Measurements from ENCODE around the gene PRPF6. TPM values are rescaled to one million over a fixed set of nuclear protein-coding genes. Genes with fewer than 3 reads are reported as not detected.
A peak's percentile ranks its signal among the peaks of the same experiment; 100 is the strongest.

The PRPF6 gene
- total and polyA plus RNA-seq, 2 of the 13 experiments (the other 11 are each of a cell fraction or from before 2014, with no cell fraction given), result 63.7 to 101 TPM

DNA sequence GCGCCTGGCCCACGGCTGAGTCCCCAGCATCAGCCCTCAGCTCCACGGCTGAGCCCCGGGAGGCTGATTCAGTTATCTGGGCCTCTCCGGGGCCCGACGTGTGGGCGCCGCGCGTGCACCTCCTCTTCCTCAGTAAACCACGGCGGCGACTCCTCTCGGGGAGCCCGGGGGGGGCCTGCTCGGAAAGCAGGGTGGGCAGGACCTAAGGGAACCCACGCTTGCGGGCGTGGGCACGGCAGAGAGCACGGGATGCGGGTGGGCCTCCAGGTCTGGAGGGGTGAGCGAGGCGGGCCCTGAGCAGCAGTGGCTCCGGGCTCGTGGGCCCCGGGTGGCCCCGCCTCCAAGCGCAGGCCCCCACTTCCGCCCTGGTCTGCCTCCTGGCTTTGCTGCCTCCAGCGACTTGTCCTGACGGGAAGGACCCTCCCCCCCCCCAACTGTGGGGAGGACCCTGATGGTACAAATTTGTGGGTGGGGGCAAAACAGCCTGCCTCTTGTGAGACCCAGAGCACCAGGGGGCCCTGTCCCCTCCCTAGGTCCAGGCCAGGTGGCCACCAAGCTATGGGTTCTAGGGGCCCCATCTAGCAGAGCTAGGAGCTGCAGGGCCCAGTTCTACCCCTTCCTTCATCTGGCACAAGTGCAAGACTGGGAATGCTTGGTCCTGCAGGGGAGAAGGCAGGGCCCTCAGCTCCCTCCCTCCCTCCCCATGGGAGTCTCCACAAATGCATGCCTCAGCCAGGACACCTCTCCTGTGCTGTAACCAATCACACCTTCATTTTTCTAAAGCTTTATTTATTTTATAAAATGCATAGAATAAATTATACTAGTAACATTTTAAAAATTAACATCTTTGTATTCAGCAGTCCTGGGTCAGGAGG lies 41.6 kb upstream of the PRPF6 start (continued):
- TF ChIP-seq SP5 (CRISPR knock-in tag; IDR thresholded peaks at IDR 0.05; ENCODE audit: borderline replicate concordance, low read depth) (no peak), SP140L (CRISPR knock-in tag; IDR thresholded peaks at IDR 0.05; ENCODE audit: borderline replicate concordance) (no peak), ZNF572 (CRISPR knock-in tag; IDR thresholded peaks at IDR 0.05) (no peak), RXRB (CRISPR knock-in tag; IDR thresholded peaks at IDR 0.05; ENCODE audit: borderline replicate concordance) (no peak), ELF1 (CRISPR knock-in tag; IDR thresholded peaks at IDR 0.05) (no peak), PLRG1 (conservative IDR thresholded peaks at IDR 0.05) (no peak), HIVEP1 (CRISPR knock-in tag; IDR thresholded peaks at IDR 0.05) (no peak), PAF1 (CRISPR knock-in tag; IDR thresholded peaks at IDR 0.05) (peak; percentile 88), HOXA3 (CRISPR knock-in tag; IDR thresholded peaks at IDR 0.05) (peak; percentile 9; the same call in 1 of the 2 replicates), FOXO1 (CRISPR knock-in tag; IDR thresholded peaks at IDR 0.05) (no peak), ZNF773 (CRISPR knock-in tag; IDR thresholded peaks at IDR 0.05; ENCODE audit: borderline replicate concordance) (no peak), ZNF207 (IDR thresholded peaks at IDR 0.05; ENCODE audit: borderline replicate concordance) (no peak), EZH2 (conservative IDR thresholded peaks at IDR 0.05; ENCODE audit: low read depth, low read length) (no peak), ONECUT2 (CRISPR knock-in tag; IDR thresholded peaks at IDR 0.05) (no peak), MZF1 (CRISPR knock-in tag; IDR thresholded peaks at IDR 0.05; ENCODE audit: borderline replicate concordance) (no peak), FOXA3 (CRISPR knock-in tag; IDR thresholded peaks at IDR 0.05) (no peak), ZNF720 (CRISPR knock-in tag; IDR thresholded peaks at IDR 0.05) (no peak), SMC3 (IDR thresholded peaks at IDR 0.05; ENCODE audit: low read length) (no peak)
- TF ChIP-seq, protein P1, sequence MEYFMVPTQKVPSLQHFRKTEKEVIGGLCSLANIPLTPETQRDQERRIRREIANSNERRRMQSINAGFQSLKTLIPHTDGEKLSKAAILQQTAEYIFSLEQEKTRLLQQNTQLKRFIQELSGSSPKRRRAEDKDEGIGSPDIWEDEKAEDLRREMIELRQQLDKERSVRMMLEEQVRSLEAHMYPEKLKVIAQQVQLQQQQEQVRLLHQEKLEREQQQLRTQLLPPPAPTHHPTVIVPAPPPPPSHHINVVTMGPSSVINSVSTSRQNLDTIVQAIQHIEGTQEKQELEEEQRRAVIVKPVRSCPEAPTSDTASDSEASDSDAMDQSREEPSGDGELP (IDR thresholded peaks at IDR 0.05; ENCODE audit: borderline replicate concordance, low read depth), result no peak
- TF ChIP-seq, protein P2, sequence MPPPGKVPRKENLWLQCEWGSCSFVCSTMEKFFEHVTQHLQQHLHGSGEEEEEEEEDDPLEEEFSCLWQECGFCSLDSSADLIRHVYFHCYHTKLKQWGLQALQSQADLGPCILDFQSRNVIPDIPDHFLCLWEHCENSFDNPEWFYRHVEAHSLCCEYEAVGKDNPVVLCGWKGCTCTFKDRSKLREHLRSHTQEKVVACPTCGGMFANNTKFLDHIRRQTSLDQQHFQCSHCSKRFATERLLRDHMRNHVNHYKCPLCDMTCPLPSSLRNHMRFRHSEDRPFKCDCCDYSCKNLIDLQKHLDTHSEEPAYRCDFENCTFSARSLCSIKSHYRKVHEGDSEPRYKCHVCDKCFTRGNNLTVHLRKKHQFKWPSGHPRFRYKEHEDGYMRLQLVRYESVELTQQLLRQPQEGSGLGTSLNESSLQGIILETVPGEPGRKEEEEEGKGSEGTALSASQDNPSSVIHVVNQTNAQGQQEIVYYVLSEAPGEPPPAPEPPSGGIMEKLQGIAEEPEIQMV (CRISPR knock-in tag; IDR thresholded peaks at IDR 0.05; ENCODE audit: low read depth), result no peak
- TF ChIP-seq, protein P3, sequence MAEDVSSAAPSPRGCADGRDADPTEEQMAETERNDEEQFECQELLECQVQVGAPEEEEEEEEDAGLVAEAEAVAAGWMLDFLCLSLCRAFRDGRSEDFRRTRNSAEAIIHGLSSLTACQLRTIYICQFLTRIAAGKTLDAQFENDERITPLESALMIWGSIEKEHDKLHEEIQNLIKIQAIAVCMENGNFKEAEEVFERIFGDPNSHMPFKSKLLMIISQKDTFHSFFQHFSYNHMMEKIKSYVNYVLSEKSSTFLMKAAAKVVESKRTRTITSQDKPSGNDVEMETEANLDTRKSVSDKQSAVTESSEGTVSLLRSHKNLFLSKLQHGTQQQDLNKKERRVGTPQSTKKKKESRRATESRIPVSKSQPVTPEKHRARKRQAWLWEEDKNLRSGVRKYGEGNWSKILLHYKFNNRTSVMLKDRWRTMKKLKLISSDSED (CRISPR knock-in tag; IDR thresholded peaks at IDR 0.05), result no peak
- TF ChIP-seq, protein P4, sequence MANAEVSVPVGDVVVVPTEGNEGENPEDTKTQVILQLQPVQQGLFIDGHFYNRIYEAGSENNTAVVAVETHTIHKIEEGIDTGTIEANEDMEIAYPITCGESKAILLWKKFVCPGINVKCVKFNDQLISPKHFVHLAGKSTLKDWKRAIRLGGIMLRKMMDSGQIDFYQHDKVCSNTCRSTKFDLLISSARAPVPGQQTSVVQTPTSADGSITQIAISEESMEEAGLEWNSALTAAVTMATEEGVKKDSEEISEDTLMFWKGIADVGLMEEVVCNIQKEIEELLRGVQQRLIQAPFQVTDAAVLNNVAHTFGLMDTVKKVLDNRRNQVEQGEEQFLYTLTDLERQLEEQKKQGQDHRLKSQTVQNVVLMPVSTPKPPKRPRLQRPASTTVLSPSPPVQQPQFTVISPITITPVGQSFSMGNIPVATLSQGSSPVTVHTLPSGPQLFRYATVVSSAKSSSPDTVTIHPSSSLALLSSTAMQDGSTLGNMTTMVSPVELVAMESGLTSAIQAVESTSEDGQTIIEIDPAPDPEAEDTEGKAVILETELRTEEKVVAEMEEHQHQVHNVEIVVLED (CRISPR knock-in tag; IDR thresholded peaks at IDR 0.05; ENCODE audit: borderline replicate concordance), result no peak
- TF ChIP-seq, protein P5, sequence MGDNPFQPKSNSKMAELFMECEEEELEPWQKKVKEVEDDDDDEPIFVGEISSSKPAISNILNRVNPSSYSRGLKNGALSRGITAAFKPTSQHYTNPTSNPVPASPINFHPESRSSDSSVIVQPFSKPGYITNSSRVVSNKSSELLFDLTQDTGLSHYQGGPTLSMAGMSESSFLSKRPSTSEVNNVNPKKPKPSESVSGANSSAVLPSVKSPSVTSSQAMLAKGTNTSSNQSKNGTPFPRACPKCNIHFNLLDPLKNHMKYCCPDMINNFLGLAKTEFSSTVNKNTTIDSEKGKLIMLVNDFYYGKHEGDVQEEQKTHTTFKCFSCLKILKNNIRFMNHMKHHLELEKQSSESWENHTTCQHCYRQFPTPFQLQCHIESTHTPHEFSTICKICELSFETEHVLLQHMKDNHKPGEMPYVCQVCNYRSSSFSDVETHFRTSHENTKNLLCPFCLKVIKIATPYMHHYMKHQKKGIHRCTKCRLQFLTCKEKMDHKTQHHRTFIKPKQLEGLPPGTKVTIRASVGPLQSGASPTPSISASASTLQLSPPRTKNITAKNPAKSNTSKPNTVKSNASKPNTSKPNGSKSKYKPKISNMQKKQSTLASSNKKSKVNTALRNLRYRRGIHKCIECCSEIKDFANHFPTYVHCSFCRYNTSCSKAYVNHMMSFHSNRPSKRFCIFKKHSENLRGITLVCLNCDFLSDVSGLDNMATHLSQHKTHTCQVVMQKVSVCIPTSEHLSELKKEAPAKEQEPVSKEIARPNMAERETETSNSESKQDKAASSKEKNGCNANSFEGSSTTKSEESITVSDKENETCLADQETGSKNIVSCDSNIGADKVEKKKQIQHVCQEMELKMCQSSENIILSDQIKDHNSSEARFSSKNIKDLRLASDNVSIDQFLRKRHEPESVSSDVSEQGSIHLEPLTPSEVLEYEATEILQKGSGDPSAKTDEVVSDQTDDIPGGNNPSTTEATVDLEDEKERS (CRISPR knock-in tag; IDR thresholded peaks at IDR 0.05), result no peak

Data from HepG2 (cell line).